RCC 7860 (cell line): Measurements from ENCODE around the gene RICTOR.

Experiments used
- DNase-seq: peaks from one replicate; pipeline ENCODE4 v3.0.0-alpha.2; 2015; ENCODE audit warnings: low spot score
- FAIRE-seq: peaks from 2 replicates; lab custom pipeline; 2012; peaks lifted over from hg19 to GRCh38; lab: Jason Lieb, UNC

Gene RICTOR

DNA sequence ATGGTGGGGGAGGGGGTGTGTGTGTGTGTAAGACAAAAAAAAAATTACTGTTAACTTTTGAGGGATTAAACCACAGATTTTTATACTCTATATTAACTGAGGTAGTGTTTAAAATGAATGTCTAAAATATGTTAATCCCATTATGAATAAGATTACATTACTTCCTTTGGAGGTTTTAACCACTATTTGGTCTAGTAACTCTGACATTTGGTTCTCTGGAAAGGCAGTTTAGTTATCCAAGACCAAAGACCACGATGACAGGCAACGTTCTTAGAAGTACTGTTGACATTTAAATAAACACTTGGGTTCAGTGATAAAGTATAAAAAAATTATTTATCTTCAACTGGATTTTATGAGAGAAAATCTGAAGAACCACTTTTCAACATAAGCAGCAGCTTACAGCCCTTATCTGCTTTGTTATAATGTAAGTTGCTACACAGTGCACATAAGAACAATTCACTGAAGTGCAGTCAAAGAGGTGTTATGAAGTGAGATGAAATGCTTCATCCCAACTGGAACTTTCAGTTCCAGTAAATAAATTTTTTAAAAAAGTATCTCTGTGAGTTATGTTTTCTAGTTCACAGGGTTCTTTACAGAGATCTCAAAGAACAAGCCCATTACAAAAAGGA is 133.9 kb downstream of the RICTOR start:
- FAIRE-seq (peak; percentile 63), DNase-seq (no peak)

DNA sequence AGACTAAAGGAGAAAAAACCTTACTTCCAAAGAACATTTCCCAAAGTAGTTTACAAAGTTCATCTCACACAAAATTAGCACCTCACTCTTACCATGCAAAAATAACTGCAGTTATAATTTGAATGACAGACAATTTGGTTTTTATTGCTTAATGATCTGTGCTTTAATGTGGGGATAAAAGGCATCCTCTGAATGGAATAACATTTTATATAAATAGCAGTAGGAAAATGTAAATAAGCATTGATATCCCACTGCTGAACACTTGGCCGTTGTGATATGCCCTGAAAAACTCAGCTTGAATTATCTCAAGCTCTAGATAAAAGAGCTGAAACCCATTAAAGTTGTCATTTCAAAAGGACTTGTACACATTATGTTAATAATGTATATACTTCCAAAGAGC is 135.2 kb downstream of the RICTOR start:
- FAIRE-seq: no peak
- no peak for DNase-seq

GRCh38 chr5:38938424-38938823 is 135.8 kb downstream of the RICTOR start:
- no peak for DNase-seq
- no peak for FAIRE-seq

GRCh38 chr5:38936269-38936668 is 137.9 kb downstream of the RICTOR start:
- FAIRE-seq (no peak), DNase-seq (no peak)

DNA sequence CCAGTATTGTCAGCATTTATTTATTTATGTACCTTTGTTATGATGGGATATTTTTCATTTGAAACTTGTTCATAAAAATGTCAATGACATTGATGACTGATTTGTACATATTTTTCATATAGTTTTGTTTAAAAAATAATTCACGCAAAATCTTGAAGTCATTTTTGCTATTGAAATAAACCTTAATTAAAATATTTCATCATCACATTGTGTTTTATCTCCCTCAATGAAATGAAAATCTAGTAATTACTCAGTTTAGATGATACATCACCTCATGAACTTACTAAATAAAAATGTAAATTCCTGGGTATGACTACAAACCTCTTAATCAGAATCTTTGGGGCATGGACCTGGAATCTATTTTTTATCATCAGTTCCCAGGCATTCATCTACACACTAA is 138.8 kb downstream of the RICTOR start:
- DNase-seq: no peak
- peak; percentile 73 for FAIRE-seq

- no peak for FAIRE-seq
- DNase-seq: no peak
Observed at GRCh38 chr5:38932854-38933408, 141.3 kb downstream of the RICTOR start.

GRCh38 chr5:38931731-38932130 is 142.5 kb downstream of the RICTOR start:
- FAIRE-seq (no peak), DNase-seq (no peak)

DNA sequence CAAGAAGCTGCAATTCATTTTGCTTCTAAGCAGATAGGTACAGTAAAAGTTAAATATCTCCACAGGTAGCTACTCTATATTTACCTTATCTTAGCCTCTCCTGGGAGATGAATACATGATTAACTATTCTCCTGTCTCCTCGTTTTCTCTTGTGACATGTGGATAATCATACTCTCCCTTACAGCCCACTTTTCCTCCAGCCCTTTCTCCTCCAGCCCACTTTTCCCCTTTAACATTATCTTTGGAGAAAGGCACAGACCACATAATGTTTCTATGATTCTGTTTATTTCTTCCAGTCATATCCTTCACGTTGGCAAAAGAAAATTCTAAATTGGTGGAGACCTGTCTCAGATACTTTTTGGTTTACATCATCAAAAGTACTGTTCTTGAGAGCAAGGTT is 144.4 kb downstream of the RICTOR start:
- no peak for FAIRE-seq
- no peak for DNase-seq

GRCh38 chr5:38927470-38927869 is 146.7 kb downstream of the RICTOR start:
- DNase-seq (no peak), FAIRE-seq (no peak)

- FAIRE-seq: peak; percentile 67
- peak; percentile 75 for DNase-seq
Observed at GRCh38 chr5:38926121-38926520, 148.1 kb downstream of the RICTOR start.

DNA sequence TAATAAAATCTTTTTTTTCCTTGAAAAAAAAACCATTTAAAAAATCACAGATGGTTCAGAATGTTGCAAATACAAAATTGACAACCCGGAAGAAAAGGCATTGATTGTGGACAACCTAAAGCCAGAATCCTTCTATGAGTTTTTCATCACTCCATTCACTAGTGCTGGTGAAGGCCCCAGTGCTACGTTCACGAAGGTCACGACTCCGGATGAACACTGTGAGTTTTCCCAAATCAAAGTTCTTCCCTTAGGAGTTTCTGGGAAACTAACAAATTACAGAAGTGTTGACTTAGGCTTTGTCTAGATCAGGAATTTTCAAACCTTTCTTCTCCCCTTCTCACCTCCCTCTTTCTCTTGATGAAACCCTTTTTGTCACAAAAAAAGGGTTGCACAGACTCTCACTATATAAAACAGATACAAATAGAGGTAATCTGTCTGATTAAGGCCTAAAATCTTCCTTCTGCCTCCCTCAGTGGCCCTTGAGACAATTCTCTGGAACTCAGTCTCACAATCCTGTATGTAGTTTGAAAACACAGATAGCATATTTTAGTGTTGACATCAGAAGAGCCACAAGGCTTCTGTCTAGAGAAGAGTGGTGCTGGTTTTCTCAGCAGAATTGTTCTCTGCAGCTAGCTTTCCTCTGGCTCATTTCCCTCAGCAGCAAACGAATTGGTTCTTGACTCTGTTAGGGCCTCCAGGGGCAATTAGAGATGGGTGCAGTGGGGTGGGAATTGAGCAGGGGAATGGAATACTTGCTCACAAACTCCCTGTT is 148.9 kb downstream of the RICTOR start:
- DNase-seq (peak; percentile 25), FAIRE-seq (no peak)

DNA sequence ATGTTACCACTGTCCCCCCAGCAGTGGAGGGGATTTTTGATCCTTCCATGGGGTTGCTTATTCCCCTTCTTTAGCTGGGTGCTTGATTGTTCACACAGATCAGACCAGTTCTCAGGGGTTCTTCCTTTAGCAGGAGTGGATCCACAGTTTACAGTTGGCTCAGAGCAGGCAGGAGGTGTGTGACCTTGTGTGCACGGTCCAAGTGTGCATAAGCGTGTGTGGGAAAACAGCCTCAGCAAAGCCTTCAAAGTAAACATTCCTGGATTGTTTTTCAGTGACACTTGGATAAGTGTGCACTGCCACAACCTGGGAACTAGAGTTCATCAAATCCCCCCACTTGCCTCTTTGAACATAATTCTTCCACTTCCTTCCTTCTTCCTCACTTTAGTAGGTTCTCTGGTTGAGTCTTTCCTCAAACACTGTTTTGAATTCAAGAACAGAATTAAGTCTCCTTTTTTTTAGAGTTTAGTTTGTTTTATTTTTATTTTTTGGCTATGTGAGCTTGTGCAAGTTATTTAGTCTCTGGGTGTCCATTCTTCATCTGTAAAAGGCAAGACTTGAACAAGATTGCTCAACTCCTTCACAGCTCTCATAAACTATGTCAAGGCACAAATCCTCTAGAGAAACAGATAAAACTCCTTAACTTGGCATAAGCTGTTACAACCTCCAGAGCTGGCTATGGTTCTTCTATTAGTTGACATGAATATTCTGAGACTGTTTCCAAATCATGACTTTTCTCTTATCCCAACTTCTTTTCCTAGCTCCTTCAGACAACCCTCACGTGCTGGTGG is 150.3 kb downstream of the RICTOR start:
- FAIRE-seq (no peak), DNase-seq (no peak)

DNA sequence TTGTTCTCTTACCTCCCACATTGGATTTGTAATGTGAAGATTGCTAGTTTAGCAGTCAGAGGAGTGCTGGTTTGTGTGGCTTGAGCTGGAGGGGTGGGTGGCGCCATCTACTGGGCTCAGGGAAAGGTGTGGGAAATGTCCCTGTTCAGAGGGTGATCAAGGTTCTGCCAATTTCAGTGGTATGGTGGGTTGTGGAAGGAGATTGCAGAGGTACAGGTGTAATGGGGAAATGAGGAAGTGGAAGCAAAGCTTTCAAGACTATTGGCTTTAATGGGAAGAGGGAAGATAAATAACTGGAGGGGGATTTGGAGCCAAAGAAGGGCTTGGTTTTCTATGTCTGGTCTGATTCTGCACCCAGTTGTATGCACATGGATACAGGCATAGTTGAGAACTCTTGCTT is 152.0 kb downstream of the RICTOR start:
- peak; percentile 61 for FAIRE-seq
- DNase-seq: peak; percentile 42

DNA sequence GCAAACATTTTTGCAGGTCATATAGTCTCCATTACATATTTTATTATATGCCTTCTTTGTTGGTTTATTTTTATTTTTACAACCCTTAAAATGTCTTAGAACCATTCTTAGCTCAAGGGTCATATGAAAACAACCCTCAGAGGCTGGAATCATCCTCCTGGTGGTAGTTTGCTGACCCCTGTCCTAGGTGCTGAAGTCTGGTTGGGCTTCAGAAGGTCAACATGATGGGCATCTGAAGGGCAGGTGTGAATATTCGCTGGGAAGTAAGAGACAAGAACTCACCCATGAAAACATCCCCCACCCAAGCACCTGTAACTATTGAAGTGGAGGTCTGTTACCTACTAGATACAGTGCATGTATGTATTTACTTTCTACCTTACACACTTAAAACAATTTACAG is 153.0 kb downstream of the RICTOR start:
- no peak for FAIRE-seq
- no peak for DNase-seq

- FAIRE-seq (no peak), DNase-seq (no peak)
Observed at GRCh38 chr5:38916802-38917201, 157.4 kb downstream of the RICTOR start.

- FAIRE-seq (no peak), DNase-seq (no peak)
Observed at GRCh38 chr5:38913714-38914113, 160.5 kb downstream of the RICTOR start.

GRCh38 chr5:38911933-38912332 is 162.3 kb downstream of the RICTOR start:
- FAIRE-seq: no peak
- no peak for DNase-seq

GRCh38 chr5:38906503-38906902 is 167.7 kb downstream of the RICTOR start:
- DNase-seq (no peak), FAIRE-seq (peak; percentile 68)

GRCh38 chr5:38905516-38905915 is 168.7 kb downstream of the RICTOR start:
- DNase-seq (no peak), FAIRE-seq (no peak)

GRCh38 chr5:38899936-38900335 is 174.3 kb downstream of the RICTOR start:
- DNase-seq (no peak), FAIRE-seq (no peak)

- DNase-seq (no peak), FAIRE-seq (no peak)
Observed at GRCh38 chr5:38896760-38897159, 177.4 kb downstream of the RICTOR start.
